Measurements from ENCODE around the gene RTL9.
"Not testable (repeated sequence)": the region's sequence is repeated elsewhere in the genome, so short reads cannot be mapped to it uniquely, and the experiment has no call there.

Gene RTL9

DNA sequence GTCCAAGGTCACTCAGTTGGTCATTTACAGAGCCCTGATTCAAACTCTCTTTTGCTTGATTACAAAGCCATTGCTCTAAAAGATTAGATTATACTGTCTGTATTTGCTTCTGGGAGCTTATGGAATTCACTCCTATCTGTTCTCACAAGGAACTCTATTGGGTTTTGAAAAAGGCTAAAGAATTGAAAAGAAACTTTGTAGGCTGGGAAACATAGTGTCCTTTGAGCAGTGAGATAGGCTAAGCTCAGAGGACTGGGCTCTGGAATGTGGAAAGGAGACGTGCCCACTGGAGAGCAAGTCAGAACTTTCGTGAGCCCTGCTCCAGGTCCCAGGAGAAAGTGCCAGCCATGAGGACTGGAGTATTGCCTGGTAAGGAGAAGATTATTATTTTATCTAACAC is at the start of gene RTL9:
Gene RTL9, plus strand, starts transcription at position 301 of the 400 bp plus-strand sequence. CDS start 91,770 bp downstream, outside the sequence.
- no peak for DNase-seq (ENCODE audit: low read depth)

DNA sequence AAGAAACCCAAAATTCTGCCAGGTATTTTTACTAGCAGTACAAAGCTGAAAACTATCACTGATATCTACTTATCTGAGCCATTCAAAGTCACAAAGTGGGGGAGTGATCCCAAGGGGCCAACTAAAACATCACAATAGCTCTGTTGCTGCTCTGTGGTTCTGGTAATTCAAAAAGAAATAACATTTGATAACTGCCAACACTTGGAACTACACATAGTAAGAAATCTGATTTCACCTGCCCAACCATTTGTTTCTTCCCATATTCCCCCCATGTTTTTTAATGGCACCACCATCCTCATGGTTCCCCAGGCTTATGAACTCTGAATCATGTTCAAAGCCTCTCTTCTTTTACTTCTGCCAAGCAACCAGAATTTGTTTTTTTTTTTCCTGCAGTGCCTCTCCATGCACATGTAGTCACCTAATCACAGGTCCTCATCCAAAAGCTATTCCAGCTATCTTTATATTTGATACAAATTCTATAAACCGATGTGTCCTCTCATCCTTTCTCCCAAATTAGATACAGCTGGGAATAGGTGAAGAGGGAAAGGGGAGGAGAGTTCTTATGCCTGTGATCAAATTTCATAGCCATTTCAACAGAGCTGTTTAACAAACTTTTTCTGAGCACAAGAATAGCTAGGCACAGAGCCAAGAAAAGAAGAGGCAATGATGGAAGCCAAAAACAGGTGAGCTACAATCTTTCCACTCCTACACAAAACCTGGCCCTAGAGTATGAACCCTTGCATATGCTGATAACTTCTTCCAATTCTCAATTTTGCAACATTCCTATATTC is 48.5 kb upstream of the RTL9 start:
- DNase-seq (ENCODE audit: low read depth): no peak

DNA sequence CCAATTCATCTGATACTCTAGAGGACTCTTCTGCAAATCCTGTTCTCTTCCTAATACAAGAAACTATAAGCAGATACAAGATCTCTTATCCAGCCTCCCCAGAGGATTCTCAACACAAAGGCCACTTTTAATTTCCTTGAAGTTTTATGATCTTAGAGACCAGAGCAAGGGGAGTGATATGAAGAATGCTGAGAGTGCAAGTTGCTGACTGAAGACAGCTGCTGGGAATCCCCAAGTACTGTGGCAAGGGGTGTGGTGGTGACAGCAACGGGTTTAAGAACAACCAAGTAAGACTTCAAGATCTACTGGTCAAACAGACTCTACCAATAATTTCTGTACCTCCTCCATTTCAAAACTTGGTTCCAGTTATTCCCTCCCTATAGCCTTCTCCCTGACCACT is 47.8 kb upstream of the RTL9 start:
- no peak for DNase-seq (ENCODE audit: low read depth)

DNA sequence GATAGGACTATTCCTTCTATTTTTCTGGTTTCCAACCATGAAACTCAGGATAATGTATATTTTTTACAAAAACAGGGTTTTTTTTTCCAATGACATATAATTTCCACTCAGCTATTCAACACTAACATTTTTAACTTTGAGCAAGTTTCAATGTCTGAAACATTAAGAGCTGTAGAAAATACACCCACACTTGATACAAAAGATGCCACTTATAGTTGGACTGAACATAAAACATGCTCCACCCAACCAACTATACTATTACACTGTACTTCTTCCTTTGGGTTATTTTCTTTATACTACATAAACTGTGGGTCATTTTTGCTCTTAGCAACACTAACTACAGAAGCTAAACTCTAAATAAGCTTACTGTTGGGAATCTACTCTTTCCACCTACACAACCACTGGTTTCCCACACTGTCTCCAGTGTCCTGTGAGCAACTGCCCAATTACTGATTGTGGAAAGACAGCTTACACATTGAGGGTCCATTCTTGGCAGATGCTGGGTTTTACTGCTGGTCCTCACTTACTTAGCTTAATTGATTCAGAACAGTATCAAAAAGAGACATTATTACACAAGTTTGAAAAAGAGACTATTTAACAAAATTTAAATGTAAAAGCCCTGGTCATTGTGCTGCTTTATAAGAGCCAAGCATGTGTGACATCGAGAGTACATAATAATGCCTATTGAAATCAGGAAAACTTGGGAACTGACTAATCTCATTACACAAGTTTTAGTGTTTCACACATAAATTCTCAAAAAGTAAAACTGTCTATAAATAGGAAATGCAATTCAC is 47.0 kb upstream of the RTL9 start:
- no peak for DNase-seq (ENCODE audit: low read depth)

DNA sequence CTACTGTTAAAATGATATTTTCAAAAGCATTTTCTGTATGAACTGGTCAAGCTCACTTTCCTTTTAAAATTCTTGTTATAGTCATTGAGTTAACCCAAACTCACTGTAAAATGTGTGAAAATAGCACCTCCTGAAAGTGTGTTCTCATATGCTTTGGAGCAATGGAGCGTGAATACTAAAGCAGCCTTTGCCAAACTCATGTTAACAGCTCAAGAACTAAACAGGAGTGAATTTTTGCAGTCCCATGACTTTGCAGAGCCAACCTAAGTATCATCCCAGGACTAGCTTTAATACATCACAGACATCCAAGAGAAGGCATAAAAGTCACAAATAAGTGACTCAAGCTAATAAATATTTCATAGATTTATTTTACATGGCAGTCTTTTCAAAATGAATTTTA is 43.1 kb upstream of the RTL9 start:
- no peak for DNase-seq (ENCODE audit: low read depth)

DNA sequence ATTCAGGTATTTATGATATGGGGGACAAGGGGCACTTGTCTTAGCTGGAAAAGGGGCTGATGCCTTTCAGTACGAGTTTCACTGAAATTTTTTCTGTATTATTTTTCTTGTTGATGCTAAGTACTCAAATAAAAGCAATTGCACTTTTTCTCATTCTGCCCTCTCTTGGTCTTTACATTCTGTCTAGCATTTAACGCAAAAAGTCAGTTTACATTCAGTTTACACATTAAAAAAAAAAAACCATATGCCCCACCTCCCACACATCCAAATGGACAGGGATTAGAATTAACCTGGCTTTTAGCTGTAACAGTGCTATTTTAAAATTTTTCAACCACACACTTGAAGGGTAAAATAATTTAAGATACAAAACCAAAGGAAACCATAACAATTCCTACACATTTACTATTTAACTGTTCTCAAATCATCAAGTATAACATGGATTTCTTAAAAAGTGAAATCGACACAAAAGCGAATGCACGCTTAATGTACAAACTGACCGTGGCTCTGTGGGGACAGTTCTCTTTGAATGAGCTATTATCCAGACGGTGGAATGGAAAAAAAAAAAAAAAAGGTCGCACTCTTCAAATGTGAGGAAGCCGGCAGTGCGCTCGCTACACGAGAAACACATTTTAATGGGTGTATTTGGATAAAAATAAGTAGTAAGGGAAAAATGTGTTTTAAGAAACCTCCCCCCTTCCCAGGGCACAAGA is 42.1 kb upstream of the RTL9 start:
- no peak for DNase-seq (ENCODE audit: low read depth)

DNA sequence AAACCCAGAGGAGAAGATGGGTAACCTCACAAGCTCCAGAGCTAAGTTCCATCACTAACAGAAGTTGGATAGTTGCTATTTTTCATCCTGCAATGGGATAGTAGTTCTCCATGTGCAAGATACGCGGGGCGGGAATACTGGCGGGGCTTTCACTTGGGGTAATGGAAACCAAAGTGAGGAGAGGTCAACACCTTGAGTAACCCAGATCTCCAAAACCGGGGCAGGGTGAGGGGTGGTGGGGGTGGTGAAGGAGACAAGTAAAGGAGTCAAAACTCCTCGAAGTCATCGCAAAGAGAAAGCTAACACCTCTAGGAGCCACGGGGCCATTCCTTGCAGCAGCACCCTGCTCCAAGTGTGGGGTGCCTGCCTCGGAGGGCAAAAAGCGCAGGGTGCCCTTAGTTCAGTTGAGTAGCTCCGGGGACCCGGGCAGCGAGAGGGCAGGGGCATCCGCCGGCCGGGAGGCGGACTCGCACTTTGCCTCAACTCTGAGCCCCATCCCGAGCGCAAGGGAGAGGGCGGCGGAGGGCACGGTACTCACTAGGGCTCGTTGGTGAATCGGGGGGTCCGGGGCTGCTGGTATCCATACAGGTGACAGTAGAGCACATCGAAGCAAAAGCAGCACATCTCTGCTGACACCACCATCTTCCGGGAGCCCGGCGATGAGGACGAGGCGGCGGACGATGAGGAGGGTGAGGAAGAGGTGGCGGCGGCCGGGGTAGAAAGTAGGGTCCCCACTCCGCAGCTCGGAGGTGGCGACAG is 41.4 kb upstream of the RTL9 start:
- DNase-seq (ENCODE audit: low read depth): no peak

DNA sequence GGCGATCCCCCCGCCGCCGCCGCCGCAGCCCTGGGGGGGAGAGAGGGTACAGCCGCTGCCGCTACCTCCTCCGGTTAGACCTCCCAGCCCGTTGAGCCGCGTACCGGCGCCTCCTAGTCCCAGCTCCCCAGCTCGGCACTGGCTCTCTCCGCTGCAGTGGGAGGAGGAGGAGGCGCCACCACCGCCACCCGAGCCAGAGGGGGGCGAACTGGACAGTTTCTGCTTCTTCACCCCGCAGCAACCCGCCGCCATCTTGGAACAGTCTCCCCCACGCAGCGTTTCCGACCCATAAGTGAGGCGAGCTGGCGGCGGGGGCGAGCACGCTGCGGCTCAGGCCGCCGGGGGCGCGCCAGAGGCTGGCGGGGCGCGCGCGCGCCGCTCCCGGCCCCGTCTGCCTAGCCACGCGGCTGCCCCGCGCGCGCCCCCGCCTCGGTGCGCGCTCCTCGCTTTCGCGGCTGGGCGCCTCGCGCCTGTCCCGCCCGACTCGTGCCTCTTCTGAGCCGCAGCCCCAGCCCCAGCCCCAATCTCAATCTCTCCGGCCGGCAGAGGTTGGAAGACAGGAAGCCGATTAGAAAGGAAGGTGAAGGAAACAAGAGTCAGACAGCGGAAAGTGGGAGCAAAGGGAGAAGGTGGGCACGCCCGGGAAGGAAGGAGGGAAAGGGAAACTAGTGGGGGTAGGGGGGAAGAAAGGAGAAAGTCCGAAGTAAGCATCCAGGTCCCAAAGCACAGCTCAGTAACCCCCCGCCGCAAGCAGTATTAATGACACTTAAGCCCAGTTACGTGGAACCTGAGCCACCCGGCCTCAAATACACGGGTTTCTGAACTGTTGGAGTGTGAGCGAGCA is 40.6 kb upstream of the RTL9 start, which contains the start of gene AMMECR1:
Gene AMMECR1, minus strand, starts transcription at position 266 of the 844 bp plus-strand sequence. Its CDS starts 14 bp downstream, at position 252.
- DNase-seq (ENCODE audit: low read depth): peak; percentile 52

DNA sequence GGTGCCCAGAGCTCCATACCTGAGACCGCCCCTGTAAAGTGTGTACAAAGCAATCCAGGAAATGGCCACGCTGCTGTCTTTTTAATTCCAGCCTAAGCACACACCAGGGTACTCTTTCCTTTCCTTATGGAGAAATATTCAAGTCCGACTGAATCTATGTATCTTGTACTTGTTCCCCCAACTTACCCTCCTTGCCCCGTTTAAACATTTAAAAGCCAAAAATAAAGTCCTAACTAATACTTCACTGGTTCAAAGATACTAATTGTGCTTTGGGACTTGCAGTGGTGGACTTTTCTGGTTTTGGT is 40.0 kb upstream of the RTL9 start:
- DNase-seq (ENCODE audit: low read depth): no peak

DNA sequence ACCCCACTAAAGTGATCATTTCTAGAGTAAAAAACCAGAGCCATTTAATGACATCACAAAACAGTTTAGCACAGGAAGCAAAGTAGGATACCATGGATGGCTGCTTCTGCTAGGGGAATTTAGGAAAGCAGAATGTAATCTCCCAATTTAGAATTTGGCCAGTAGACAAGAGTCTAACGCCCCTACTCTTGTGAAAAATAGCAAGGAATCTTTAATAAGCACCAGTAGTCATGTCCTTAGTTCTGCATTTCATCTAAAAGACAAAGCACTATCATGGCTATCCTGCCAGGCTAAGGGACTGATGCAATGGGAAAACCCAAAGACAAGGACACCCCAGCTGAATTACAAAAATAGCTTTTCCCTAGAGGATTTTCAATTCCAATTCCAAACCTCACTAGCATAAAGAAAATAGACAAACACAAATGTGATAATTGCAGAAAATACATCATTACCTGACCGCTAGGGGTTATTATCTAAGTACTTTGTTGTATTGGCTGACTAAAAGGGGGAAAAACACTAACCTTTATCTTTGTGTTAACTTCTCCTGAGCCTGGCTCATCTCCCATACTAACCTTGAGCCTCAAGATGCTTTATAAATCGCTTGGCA is 38.2 kb upstream of the RTL9 start:
- no peak for DNase-seq (ENCODE audit: low read depth)

DNA sequence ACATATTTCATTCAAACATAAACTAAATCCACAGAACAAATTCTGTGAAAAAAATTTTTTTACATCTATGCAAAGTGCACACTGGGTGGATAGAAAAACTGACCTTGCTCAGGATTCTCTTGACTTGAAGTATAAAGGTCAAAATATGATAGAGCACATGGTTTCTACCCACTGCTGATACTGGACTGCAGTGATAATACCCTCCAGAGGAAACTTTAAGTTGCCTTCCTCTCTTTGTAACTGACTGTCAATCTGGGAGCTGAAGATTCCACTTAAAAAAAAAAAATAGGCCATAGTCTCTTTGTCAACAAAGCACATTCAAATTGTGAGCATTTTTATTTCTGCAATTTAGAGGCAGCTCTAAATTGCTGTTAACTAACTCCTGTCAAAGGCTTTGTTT is 37.6 kb upstream of the RTL9 start:
- DNase-seq (ENCODE audit: low read depth): no peak

DNA sequence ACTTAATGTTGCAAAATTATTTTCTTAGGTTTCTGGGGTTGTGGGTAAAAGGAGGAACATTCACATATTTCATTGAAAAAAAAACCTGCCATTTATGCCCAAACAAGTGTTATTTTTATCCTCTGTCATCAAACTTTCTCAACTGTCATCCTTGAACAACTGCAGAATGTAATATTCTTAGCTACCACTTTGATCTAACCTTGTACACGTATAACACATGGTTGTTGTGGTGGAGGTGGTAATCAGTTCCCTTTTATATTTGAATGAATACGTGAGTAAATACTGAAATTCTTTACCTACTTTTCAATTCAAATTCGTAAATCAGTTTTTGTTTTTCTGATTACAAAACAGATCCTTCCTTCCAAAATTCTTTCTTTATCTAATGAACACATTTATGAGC is 37.0 kb upstream of the RTL9 start:
- no peak for DNase-seq (ENCODE audit: low read depth)

DNA sequence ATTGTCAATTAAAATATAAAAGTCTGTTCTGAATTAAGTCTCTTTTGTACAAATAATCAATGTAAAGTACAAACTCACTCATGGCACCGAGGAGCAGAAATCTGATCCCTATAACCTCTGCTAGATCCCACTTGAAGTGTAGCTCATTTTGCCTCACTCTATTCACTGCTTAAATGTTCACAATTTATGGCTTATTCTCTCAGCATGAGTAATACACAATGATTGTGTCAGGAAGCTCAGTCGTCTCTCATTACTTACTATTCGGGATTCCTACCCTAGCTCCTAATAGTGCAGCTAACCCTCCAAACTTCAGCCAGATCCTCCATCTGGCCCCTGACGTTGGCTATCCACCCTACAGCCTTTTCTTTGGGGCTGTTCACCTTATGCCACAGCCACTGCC is 36.0 kb upstream of the RTL9 start:
- DNase-seq (ENCODE audit: low read depth): no peak

DNA sequence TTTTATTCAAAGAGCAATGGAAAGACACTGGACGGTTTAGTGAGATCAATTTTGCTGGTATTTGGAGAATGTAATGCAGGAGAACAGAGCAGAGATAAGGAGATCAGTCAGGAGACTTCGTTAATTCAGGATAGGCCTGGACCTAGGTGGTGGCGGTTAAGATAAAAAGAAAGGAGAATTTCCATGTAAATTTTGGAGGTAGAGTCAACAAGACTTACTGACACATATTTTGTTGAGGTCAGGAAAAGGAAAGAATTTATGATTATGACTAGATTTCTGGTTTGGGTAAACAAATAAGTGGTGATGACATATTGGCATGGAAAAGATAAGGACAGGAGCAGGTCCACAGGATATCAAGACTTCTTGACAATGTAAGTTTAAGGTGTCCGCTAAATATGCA is 31.9 kb upstream of the RTL9 start:
- no peak for DNase-seq (ENCODE audit: low read depth)

DNA sequence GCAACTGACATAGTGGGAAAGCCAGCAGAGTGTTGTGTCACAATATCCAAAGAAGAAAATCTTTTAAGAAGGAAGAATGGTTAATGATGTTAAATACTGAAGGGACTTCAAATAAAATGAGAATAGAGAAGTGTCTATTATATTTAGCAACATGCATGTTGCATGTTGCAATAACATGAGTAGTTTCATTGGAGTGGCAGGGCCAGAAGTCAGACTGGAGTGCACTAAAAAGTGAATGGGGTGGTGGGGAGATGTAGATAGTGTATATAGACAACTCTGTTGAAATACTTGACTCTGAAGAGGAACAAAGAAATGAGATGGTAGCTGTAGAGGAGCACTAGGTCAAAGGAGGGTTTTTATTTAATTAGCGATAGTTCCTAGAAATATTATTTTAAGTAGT is 31.3 kb upstream of the RTL9 start:
- DNase-seq (ENCODE audit: low read depth): no peak

DNA sequence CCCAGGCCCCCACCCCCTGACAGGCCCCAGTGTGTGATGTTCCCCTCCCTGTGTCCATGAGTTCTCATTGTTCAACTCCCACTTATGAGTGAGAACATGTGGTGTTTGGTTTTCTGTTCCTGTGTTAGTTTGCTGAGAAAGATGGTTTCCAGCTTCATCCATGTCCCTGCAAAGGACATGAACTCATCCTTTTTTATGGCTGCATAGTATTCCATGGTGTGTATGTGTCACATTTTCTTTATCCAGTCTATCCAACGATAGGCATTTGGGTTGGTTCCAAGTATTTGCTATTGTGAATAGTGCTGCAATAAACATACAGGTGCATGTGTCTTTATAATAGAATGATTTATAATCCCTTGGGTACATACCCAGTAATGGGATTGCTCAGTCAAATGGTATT is 30.0 kb upstream of the RTL9 start:
- not testable (repeated sequence) for DNase-seq (ENCODE audit: low read depth)

DNA sequence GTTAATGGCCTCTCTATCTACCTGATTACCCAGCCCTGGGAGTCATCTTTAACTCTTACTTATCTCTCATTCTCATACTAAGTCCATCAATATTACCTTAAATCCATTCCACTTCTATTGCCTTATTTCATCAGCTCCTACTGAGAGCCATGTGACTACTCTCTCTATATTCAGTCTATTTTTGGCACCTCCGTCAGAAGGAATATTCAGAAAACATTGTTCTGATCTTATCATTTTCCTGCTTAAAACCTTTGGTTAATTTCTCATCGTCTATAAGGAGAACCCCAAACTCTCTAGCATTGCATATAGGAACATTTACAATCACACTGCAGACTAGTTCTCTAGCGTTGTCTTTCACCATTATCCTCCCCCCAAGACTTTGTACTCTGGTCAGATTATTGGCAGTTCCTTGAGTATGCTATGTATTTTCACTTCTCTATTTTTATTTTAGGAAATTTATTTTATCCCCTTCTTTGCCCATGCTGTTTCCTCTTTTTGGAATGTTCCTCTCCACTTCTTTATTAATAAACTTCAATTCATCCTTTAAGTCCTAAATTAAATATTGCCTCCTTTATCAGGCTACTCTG is 27.1 kb upstream of the RTL9 start:
- DNase-seq (ENCODE audit: low read depth): no peak

DNA sequence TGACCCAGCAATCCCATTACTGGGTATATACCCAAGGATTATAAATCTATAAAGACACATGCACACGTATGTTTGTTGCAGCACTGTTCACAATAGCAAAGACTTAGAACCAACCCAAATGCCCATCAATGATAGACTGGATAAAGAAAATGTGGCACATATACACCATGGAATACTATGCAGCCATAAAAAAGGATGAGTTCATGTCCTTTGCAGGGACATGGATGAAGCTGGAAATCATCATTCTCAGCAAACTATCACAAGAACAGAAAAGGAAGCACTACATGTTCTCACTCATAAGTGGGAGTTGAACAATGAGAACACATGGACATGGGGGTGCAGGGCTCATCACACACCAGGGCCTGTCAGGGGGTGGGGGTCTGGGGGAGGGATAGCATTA is 25.2 kb upstream of the RTL9 start:
- DNase-seq (ENCODE audit: low read depth): not testable (repeated sequence)

DNA sequence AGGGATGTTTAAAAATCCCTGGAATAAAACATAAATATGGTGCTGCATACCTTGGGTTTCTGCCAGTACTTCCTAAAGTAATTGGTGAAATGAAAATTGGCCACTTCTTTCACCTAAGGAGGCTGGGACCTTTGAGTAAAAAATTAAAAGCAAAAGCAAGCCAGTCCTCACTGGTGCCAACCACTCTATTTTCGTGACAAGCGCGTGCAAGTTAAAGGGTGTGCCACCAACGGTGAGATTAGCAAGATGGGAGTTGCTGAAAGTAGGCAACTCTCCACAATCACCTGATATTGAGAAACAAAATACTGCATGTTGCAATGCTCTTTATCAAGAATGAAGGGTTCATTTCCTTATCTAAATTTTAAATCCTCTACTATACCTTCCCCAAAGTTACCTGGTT is 19.7 kb upstream of the RTL9 start:
- DNase-seq (ENCODE audit: low read depth): no peak

All from HS-27A (cell line).